HG03558 (cell line): ENCODE measurements around the gene SEC63.
"Not testable (repeated sequence)": the region's sequence is repeated elsewhere in the genome, so short reads cannot be mapped to it uniquely, and the experiment has no call there.

Experiments used
- ATAC-seq: cut with Tn5 transposase; IDR thresholded peaks from one replicate; pipeline ENCODE4 v1.9.1; 2021; ENCODE audit warnings: moderate number of reproducible peaks; ENCODE audit not compliant: unreplicated experiment; ENCODE audit errors: extremely low read depth

SEC63 gene, protein sequence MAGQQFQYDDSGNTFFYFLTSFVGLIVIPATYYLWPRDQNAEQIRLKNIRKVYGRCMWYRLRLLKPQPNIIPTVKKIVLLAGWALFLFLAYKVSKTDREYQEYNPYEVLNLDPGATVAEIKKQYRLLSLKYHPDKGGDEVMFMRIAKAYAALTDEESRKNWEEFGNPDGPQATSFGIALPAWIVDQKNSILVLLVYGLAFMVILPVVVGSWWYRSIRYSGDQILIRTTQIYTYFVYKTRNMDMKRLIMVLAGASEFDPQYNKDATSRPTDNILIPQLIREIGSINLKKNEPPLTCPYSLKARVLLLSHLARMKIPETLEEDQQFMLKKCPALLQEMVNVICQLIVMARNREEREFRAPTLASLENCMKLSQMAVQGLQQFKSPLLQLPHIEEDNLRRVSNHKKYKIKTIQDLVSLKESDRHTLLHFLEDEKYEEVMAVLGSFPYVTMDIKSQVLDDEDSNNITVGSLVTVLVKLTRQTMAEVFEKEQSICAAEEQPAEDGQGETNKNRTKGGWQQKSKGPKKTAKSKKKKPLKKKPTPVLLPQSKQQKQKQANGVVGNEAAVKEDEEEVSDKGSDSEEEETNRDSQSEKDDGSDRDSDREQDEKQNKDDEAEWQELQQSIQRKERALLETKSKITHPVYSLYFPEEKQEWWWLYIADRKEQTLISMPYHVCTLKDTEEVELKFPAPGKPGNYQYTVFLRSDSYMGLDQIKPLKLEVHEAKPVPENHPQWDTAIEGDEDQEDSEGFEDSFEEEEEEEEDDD

GRCh38 chr6:107957909-107958688 is at the start of gene SEC63:
SEC63 (minus strand) TSS chr6:107958208; CDS start chr6:107958009, 199 bp downstream.
- ATAC-seq = no peak

- no peak for ATAC-seq
These were observed 48.0 kb upstream of the SEC63 start for GRCh38 chr6:108005961-108006360.

DNA sequence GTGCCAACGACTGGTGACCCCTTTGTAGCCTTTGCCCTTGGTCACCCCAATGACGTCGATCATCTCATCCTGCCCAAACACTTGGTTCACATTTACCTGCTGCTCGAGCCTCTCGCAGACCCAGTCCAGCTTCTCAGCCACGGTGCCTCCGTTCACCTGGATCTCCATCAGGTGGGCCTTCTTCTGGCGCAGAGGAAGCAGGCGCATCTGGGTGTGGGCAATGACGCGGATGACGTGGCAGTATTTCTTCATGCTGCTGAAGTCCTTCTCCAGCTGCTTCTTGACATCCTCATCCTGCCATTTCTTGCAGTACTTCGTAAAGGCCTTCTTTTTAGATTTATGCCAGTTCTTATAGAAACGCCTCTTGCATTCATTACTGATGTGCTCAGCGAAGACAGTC is 46.9 kb upstream of the SEC63 start:
- no peak for ATAC-seq

- no peak for ATAC-seq
These were observed 44.6 kb upstream of the SEC63 start for GRCh38 chr6:108002365-108003221.

DNA sequence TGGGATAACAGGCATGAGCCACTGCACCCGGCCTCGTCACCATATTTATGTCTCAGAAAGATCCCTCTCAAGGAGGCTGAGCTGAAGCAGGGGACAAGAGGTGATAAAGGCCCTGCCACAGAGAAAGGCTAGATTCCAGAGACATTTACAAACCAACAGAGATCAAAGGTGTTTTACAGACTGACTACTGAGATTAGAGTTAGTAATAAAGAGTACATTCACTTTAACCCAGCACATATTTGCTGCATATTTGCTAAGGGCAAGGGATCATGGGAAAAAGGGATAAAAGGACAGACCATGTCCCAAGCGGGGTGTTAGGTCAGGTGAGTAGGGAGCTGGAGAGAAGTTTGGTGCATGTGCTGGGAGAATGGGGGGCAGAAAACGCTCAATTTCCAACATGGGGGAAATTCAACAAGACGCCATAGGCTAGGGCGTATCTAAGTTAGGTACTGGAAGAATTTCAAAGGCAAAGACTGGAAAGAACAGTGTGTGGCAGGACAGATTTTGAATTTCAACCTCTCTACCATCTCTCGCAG is 43.8 kb upstream of the SEC63 start:
- no peak for ATAC-seq

DNA sequence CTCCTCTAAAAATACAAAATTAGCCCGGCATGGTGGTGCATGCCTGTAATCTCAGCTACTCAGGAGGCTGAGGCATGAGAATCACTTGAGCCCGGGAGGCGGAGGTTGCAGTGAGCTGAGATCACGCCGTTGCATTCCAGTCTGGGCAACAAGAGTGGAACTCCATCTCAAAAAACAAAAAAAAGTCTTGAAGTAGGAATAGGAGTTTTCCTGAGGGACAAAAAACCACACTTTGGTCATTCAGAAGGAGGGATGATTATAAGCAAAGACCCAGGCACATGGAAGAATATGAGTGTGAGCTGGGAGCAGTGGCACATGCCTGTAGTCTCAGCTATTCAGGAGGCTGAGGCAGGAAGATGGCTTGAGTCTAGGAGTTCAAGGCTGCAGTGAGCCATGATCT is 42.3 kb upstream of the SEC63 start:
- not testable (repeated sequence) for ATAC-seq

- no peak for ATAC-seq
These were observed 41.3 kb upstream of the SEC63 start for GRCh38 chr6:107999341-107999740.

DNA sequence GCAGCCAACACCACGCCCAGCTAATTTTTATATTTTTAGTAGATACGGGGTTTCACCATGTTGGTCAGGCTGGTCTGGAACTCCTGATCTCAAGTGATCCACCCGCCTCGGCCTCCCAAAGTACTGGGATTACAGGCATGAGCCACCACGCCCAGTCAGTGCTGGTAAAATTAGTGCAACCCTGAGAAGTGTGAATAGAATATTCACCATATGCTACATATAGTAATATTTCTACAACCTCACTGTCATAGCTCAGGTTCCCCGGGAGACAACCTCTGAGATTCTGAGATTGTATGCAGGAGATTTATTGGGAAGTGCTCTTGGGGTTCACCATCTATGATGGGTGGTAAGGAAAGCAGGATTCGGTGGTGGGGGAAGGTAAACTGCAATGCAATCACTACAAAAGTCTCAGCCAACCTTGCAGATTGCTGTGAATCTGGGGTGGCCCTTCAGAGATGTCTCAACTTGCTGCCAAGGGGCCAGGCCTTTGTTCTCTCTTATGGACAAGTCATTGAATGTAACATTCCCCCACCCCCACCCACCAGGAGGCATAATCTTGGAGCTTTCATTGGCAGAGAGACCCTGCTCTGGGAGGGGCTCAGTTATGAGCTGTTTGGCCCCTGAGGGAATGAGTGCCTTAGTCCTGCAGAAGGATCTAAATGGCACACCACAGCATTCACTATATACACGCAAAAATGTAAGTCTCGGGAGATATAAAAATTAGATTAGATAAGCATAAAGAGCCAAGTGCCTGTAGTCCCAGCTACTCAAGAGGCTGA is 34.0 kb upstream of the SEC63 start:
- no peak for ATAC-seq

DNA sequence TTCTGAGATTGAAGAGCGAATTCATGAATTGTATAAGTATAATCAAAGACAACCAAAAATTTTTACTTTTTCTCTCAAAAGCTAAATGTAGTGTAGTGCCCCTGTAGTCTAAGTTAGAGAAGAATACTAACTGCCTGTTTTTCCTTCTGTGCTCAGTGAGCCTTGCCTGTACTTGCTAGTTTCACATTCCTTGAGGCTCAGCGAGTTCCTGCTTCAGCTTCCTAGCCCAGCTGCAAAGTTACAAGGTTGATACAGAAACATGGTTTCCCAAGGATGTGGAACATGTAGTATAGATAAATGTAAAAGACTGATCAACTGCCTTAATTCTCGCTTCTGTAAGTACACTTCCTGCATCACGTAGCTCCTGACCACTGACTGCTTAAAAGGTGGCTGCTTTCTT is 33.1 kb upstream of the SEC63 start:
- ATAC-seq = no peak

DNA sequence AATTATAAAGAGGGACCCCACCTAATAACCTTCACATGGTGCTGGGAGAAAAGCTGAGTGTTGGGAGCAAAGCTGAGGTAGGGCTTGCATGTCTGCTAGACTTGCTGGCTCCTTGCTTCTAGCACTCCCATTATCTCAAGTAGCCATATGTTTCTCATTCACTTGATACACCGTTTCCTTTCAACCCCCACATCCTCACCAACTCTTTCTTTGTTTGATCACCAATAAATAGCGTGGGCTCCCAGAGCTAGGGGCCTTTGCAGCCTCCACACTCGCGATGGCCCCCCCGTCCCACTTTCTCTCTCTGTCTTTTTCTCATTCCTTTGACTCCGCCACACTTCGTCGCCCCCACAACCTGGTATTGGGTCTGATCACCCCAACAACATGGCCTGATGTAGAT is 32.6 kb upstream of the SEC63 start:
- not testable (repeated sequence) for ATAC-seq

GRCh38 chr6:107989166-107990094 is 31.4 kb upstream of the SEC63 start:
- ATAC-seq = no peak

GRCh38 chr6:107988570-107988969 is 30.6 kb upstream of the SEC63 start:
- no peak for ATAC-seq

DNA sequence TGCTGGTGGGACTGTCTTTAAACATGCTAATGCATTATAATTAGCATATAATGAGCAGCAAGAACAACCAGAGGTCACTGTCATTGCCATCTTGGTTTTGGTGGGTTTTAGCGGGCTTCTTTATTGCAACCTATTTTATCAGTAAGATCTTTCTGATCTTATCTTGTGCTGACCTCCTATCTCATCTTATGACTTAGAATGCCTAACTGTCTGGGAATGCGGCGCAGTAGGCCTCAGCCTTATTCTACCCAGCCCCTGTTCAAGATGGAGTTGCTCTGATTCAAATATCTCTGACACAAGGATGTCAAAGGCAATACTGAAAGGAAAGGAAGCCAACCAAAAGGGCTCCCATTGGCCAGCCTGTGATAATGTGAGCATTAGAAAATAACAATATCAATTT is 29.8 kb upstream of the SEC63 start:
- no peak for ATAC-seq

DNA sequence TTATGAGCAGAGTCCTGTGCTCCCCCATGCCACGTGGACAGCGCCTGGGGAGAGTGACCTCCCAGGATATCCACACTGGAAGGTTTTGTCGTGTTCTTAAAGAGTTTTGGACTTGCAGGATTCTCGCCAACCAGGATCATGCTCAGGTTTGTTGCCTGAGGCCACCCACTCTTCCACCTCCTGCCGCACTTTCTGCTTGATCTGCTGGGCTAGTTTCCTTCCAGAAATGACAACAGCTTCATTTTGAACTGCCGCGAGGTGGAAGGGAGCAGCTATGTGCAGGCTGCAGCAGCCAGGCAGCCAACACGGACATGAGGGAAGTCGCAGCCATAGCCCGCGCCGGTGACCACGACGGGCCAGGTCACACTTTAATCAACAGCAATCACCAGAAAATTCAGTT is 27.7 kb upstream of the SEC63 start:
- ATAC-seq = no peak

- no peak for ATAC-seq
These were observed 25.8 kb upstream of the SEC63 start for GRCh38 chr6:107983811-107984210.

GRCh38 chr6:107982486-107982885 is 24.5 kb upstream of the SEC63 start:
- ATAC-seq = no peak

DNA sequence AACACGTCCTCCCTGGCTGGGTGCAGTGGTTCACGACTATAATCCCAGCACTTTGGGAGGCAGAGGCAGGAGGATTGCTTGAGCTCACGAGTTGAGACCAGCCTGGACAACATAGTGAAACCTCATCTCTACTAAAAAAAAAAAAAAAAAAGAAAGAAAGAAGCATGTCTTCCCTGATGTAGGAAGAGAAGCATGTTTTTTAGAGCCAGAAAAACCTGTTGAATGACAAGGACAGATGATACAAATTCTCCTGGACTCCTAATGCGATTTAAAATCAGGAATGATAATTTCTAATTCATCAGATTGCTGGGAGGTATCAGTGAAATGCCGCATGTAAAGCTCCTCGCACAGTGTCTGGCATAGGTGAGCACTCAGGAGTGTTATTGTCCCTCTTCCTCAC is 23.7 kb upstream of the SEC63 start:
- no peak for ATAC-seq

DNA sequence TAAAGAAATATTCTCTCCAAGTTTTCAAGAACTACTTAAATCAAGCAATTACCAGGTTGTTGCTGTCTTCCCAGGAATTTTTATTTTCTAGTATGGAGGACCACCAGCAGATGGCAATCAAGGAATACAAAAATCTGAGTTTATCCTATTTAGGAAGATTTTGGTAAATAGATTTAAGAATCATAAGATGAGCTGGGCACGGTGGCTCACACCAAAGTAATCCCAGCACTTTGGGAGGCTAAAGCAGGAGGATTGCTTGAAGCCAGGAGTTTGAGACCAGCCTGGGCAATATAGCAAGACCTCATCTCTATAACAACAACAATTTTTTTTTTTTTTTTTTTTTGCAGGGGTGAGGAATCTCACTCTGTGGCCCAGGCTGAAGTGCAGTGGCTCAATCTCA is 19.3 kb upstream of the SEC63 start:
- no peak for ATAC-seq
